Ovary (tissue), 3 donors: ENCODE measurements around the gene DPP3.

ENCODE experiments used
- POLR2A ChIP-seq: fragments of 450-650 bp; IDR thresholded peaks from one replicate; pipeline ENCODE4 v1.6.1; 2017; ENCODE audit warnings: antibody characterized with exemption, mild to moderate bottlenecking, moderate library complexity
- TF ChIP-seq, protein P1 (sequence below), 3 donors: fragments of 450-650 bp in 2 of 3; fragments of 200-600 bp in 1 of 3; IDR thresholded peaks; one replicate each; pipeline versions ENCODE4 v1.5.1 to v1.8.0; 2016 to 2022; ENCODE audit warnings: antibody characterized with exemption in 3 of 3, mild to moderate bottlenecking in 1 of 3
- donor health status: DM: no; HTN: no; CAD: no.

- TF ChIP-seq, protein P1, sequence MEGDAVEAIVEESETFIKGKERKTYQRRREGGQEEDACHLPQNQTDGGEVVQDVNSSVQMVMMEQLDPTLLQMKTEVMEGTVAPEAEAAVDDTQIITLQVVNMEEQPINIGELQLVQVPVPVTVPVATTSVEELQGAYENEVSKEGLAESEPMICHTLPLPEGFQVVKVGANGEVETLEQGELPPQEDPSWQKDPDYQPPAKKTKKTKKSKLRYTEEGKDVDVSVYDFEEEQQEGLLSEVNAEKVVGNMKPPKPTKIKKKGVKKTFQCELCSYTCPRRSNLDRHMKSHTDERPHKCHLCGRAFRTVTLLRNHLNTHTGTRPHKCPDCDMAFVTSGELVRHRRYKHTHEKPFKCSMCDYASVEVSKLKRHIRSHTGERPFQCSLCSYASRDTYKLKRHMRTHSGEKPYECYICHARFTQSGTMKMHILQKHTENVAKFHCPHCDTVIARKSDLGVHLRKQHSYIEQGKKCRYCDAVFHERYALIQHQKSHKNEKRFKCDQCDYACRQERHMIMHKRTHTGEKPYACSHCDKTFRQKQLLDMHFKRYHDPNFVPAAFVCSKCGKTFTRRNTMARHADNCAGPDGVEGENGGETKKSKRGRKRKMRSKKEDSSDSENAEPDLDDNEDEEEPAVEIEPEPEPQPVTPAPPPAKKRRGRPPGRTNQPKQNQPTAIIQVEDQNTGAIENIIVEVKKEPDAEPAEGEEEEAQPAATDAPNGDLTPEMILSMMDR (IDR thresholded peaks at IDR 0.05): no peak
- TF ChIP-seq POLR2A: no peak
Measured at GRCh38 chr11:66546966-66547661, 66.9 kb downstream of the DPP3 start.
